ENCODE measurements around the gene LRRFIP1.

Gene LRRFIP1

DNA sequence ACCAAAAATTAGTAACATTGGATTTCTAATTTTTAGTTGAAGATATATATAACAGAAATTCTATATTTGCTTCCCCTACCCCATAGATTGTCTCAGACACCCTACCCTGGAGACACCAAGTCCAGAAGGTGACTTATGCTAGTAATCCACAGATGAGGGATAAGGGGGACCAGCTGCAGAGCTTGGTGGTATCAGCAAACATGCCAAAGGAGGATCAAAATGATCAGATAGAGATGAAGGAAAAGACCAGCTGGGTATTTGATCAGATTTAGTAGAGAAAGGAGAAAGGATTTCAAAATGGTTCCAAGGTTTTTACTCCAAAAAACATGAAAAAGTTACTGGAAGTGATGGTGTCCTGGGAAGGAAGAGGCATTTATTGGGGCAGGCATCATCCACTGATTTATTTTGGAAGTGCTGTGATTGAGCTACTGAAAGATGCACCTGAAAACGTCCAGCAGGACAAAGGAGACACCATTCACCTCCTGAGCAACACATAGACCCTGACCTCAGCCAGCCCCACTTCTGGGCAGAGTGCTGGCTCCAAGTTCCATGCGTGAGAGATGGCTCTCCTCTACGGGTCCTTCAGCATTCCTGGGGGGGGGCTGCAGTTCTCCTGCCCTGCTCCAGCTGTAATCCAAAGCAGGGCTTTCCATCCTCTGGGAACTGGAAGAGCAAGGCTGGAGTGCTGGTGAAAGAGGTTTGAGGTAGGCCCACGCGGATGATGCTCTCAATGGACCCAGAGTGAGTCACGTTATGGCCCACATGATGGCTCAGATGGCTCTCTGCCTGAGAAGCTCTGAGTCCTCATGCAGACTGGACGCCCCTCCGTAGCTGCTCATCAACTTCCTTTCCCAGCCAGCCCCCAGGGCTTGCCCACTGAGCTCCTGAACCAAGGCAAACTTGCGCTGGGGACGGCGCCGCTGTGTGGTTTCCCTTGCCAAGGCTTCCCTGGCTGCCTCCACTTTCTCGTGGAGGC is 3.7 kb upstream of the LRRFIP1 start:
- DNase-seq, result no peak

DNA sequence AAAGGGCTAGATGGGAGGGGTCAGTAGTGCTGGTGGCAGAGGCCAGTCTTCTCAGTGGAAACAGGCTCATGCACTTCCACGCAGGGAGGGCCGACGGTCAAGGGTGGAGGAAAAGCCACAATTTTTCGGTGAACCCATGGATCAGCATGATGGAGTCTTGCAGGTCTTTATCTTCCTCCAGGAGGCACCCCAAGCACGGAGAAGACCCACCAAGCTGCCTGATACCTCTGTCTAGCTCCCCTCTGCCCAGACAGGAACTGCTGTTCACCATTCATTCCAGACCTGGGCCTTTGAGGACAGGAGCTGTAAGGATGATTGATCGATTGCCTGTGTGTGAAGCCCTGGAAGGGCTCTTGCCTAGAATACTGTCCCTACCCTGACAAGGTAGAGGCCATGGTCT is 2.8 kb upstream of the LRRFIP1 start:
- no peak for DNase-seq

DNA sequence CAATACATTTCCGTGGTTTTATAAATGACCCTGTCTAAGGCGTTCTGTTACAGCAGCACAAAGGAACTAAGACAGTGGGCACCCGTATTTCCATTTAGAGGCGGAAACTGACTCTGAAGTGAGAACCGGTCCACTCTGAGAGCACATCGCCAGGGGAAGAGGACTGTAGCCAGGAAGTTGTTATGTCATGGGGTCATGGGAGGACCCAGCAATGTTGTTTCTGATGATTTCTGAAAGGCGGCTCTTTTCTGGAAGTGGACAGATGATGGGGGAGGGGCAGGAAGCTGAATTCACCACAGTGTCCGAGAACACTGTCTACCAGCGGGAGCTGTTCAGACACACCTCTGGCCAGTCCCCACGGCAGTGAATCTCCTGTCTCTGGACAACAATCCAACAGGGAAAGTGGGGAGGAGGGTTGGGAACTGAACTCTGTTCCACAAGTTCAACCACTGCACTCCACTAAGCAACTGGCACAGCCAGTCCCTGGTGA is 2.1 kb upstream of the LRRFIP1 start:
- no peak for DNase-seq

DNA sequence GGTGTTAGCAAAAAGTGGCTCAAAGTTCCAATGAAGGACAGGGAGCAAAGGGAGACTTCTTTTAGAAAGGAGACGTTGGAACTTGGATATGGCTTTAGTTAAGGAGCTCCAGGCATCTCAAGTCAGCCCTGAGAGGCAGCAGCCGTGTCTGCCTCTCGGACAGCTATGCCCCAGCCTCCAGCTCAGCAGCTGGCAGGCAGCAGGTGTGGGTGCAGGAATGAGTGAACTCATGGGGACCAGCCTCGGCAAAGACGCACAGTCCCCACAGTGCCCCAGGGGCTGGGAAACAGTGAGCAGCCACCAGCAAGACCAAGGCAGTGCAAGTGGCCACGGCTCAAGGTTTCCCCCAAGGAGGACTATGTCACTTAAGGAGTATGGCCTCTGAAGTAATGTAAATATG is 1.6 kb upstream of the LRRFIP1 start:
- DNase-seq, result no peak

DNA sequence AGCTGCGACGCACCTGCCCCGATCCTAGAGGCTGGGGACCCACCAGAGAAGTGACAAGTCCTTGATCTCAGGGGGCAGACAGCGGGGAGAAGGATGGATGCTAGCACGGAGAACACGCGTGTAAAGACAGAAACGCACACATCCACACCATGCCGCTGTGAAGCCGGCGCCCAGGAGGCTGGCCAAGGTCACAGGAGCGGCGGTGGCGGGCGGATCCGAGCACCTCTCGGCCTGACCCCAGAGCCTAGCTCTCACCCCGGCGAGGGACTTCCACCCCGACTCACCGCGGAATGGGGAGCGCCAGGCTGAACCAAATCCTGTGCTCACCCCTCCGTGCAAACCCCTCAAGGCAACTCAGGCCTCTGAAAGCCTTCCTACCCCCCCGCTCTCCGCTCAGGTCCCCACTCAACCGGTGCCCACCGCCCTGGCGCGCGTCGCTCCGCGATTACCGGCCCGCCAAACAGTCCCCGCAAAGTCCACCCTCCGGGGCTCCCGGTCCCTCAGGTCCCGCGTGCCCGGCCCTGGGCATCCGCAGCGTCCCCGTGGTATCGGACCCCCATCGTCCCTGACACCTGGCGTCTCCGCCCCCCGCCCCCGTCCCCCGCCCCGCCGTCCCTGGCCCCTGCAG is 460 bp upstream of the LRRFIP1 start:
- DNase-seq, result no peak

DNA sequence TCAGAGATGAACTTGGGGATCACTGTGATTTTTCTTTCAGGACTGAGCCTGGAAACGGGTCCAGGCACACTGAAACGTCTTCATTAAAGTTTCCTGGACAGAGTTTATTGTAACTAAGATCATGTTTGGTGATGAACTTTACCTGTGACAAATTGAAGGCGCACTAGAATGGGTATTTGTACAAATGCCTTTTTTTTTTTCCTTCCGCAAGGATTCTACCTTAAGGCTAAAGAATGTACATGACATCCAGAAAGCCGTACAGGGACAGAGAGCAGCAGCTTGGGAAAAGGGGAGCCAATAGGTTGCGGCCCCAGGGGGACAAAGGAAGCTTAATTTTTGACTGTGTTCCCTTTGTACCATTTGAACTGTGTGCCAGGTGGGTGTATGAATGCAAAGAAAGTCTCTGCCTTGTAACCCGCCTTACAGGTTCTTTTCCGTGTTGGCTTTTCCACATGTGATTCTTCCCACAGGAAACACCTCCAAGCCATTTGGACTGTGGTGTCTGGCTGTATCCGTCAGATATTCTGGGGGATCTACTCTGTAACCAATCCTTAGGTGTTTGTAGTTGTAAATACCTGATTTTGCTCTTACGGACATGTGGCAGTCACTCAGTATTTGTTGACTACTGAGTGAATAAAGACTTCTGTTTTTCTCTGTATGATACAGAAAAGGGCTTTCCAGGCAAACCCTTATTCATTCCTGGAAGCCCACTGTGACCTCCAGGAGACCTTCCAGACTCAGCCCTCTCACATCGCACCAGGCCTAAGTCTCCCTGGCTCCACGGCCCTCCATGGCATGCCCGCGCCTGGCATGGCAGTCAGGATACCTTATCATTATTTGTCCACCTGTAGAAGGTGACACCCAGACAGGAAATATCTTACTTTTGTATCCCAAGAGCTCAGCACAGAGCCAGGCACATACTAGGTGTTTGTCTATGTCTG is 1.1 kb downstream of the LRRFIP1 start:
- DNase-seq, result no peak

DNA sequence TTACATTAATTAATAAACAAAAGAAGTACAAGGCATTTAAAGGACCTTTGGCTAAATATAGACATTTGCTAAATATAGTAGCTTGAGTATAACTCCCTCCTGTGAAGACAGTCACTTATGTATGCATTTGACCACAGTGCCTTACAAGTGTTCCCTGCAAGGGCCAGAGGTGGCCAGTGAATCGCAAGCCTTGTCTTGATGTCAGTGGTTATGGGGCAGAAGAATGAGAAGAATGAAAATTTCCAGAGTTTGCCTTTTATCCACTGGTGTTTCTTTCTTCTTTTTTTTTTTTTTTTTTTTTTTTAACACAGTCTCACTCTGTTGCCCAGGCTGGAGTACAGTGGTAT is 1.8 kb downstream of the LRRFIP1 start:
- DNase-seq, result no peak

DNA sequence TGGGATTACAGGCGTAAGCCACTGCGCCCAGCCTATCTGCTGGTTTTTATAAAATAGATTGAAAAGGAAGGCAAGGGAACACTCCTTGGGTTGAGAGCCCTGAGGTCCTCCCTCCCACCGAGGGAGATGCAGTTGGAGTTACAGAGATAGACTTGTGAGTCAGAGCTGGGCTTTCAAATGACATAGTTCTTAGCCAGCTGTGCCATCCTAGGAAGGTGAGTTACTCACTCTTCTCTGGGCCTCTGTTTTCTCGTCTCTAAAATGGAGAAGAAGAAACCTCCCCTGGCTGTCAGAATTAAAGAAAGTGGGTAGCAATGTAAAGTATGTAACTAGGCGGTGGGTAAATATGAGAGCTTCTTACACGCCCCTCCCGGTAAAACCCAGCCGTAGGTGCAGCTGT is 2.4 kb downstream of the LRRFIP1 start:
- no peak for DNase-seq

DNA sequence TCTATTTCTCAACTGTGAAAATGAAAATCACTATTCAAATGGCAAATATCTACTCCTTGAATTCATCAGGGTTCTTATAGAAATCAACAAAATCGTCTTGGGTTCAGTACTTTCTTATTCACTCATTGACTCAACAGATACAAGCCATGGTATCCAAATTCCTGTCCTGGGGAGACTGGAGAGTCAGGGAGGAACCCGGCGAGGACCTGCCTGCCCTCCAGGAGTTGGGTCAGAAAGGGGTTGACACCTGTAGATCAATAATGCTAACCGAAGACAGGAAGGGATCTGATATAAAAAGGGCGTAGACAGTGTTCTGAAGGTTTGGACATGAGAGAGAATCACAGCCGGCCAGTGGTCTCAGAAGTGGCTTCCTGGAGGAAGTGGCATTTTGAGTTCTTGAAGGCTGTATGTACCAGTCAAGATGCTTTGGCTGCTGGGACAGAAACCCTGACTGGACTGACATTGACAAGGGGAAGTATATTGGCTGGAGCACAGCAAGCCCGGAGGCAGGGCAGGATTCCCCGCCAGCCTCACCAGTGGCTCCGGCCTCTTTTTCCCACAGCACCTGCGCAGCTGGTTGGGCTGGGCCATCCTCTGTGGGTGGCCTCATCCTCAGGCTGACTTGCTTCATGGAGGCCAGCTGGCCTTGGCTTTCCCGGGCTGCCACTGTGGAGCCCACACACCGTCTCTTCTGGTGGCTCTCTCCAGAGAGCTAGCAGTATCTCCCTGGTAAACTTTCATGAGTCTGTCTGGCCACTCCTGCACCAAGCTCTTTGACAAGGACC is 3.0 kb downstream of the LRRFIP1 start:
- no peak for DNase-seq

DNA sequence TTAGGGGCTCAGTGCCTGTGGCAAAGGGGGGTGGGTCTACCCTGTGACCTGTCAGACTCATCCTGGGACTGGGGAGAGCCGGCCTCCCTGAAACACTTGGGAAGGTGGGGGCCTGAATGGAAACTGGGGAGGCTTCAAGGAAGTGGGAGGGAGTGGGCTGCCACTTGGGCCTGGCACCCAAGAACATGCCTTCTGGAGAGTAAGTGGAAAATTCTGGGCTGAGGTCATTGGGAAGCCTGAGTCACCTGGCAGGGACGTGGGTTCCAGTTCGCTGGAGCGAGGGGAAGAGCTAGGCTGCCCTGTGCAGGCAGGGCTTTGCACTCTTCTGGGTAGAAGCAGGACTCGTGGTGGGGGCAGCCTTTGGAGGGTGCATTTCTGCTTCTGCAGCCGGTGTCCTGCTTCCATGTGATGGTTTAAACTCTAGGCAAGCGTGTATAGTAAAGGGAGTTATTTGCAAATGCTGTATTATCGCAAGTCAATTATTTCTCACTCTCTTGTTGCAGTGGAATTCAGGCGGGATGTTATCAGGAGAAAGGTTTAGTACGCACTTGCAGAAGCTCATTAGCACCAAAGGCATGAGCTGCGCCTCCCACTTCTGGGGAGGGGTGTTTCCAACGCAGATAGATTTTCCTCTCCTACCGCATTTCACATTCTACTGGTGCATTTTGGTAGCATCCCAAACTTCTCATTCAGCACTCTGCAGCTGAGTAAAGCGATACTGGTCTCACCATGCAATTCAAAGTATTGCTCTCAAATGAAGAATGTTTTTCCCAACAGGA is 3.8 kb downstream of the LRRFIP1 start:
- DNase-seq, result no peak

DNA sequence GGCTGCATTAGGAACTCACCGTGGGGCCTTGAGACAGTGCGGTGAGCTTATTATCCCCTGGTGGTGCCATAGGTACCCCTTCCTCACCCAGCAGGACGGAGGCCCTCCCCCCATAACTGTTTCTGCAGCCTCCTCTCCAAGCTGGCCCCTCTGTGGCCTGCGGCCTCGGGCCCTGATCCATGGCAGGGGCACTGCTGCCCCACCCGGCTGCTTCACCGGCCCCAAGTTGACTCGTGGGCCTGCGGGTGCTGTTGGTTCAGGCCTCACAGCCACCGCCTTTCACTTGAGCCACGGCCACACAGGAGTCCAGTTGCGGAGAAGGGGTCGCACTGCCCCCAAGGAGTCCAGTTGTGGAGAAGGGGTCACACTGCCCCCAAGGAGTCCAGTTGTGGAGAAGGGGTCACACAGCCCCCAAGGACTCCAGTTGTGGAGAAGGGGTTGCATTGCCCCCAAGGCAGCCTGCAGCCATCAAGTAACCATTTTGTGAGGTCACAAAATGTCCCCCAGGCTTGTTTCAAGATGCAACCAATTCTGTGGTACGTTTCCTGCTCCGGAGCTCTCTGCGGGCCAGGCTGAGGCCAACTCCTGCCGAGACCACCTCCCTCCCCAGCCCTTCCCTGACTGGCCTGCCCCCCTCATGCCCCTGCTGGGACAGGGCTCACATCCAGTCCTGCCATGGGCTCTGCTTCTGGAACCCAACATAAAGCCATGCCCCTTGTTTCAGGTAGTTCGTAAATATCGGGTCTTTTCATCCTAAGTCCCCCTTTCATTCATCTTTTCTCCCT is 4.6 kb downstream of the LRRFIP1 start:
- no peak for DNase-seq

DNA sequence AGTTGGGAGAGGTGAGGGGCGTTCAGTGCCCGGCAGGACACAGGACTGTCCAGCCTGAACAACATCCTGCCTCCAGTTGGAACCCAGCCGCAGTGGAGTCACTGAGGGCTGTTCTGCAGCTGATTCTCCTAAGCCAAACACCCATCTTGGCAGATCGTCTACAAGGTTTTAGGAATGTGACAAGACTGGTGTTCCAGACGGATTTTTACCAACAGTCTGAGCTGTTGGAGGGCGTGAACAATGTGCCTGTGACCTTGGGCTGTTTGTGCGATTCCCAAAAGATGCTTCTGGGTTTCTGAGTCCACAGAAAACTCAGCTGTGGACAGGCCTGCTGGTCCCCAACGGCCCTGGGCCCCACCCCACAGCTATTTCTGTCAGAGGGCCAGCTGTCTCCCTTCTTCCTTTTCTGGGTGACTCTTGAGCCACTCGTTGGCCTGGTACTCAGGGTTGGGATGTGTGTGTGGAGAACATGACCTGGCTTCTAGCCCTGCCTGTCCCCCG is 5.7 kb downstream of the LRRFIP1 start:
- no peak for DNase-seq

DNA sequence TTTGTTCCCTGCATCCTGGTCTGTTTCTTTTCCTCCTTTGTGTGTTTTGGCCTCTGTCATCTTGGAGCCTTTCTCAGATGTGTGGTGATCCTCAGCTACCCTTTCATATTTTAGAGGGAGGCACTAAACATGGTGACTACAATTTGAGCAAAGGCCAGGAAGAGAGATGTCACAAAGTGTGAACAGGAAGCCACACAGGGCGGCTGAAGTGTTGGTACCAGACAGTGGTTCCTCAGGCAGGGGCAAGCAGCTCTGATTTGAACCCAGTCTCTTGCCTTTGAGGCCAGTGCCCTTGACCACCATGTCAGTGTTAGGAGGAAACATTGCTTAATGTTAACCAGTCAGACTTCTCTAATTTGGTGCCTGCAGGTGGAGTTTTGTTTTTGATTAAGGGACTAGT is 9.2 kb downstream of the LRRFIP1 start:
- DNase-seq, result no peak

DNA sequence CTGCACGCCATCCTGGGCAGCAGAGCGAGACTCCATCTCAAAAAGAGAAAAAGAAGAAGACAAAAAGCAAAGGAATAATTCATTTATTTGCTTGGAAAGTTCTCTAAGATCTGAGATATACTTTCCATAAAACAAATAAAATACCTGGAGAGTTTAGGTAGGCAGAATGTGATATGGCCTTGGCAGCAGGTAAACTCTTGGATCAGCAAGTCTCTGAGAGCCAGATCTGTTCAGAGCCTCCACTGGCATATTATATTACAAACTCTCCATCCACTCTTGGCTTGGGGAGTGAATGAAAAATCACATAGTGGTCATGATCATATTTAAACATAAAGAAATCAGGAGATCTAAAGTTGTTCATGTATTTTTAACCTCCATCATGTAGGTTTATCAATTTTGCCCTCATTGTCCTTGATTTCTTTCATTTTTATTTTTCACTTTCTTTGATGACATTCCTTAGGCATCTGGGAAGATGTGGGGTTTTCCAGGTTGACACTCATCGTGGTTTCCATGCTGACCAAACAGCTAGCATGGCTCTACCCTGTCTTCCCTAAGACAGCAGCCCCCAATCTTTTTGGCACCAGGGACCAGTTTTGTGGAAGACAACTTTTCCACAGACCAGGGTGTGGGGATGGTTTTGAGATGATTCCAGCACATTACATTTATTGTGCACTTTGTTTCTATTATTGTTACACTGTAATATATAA is 10.2 kb downstream of the LRRFIP1 start:
- DNase-seq, result no peak

DNA sequence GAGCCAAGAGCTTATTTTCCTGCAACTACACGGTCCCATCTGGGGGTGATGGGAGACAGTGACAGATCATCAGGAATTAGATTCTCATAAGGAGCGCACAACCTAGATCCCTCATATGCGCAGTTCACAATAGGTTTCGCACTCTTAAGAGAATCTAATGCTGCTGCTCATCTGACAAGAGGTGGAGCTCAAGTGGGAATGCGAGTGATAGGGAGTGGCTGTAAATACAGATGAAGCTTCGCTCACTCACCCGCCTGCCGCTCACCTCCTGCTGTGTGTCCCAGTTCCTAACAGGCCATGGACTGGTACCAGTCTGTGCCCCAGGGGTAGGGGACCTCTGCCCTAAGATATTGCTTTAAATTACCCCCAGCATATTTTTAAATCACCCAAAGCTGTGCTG is 10.8 kb downstream of the LRRFIP1 start:
- no peak for DNase-seq

DNA sequence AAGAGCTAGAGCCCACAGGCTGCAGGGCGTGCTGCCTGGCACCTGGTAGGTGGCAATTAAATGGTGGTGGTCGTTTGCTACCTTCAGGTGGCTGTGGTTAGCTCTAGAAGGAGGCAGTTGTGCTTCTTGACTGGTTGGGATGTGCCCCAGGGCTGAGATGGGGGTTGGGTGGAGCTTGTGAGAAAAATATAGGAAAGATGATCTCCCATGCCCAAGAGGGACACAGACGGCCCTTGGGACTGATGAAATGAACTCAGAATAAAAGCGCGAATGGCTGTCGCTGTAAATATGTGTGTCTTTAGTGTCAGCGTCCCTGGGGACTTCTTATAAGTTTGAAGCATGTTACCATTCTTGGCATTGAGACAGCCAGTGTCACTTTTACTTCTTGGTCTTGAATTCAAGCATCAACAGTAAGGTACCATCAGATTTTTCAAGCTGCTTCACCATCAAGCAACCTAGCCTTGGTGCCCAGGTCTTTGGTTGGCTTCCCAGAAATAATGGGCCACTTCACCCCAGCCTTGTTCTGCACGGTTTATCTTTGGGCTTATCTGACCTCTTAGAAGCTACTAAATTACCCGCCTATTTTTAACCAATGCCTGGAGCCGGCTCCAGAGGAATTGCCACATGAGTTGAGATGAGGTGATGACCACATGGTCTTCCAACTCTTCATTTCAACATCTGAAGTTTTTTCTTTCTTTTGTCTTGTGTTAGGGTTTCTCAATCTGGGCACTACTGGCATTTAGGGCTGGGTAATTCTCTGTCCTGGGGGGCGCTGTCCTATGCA is 11.9 kb downstream of the LRRFIP1 start:
- DNase-seq, result no peak

DNA sequence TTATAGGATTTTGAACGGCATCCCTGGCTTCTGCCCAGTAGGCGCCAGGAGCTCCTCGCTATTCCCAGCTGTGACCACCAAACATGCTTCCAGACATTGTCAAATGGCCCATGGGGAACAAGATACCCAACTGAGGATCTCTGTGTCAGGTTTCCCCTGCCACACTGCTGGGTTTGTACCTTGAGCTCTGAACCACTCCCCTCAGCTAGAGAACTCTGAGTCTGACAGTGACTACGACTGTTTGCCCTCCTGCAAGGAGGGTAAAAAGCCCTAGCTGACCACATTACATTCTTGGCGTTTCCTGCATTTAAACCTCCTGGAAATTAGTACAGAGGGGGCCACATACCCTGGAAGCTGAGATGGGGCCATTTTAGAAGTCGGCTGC is 12.4 kb downstream of the LRRFIP1 start:
- DNase-seq, result no peak

DNA sequence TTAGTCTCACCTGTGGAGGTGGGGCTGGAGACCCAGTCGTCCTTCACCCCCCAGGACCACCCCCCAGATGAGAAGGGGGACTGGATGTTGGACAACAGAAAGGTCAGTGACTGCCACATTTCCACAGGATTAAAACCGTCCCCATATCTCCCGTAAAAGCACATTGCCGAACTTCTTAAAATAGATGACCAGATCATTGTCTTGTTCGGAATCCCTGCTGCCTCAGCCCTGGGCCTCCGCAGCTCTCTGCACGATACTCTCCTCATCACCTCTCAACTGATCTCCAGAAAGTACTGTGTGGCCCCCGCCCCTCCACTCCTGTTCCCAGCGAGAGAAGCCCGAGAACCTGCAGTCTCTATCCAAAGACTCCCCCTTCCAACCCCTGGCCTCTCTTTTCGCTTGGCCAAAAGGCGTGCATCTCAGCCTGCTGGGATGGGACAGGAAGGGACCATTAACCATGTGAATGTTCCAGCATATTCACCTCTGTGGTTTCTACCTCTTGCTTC is 13.2 kb downstream of the LRRFIP1 start:
- no peak for DNase-seq
